Natural killer cell (primary cell): ENCODE data around the gene CAND1. TPM values are rescaled to one million over a fixed set of nuclear protein-coding genes. Genes with fewer than 3 reads are reported as not detected.

ENCODE experiments used
- ATAC-seq, 3 donors: fragments of 150-1000 bp in 2 of 3; fragments of 200-7000 bp in 1 of 3; cut with Tn5 transposase; 1 replicate in 1 of 3; 2 replicates in 2 of 3; pipeline ENCODE4 v1.10.0; 2021; ENCODE audit warnings: mild to moderate bottlenecking in 2 of 3, moderate library complexity in 2 of 3
- DNase-seq, 2 donors: peaks; one replicate each; pipeline versions ENCODE4 v3.0.0 to v3.0.0-alpha.2; 2013 to 2021; ENCODE audit warnings: mixed read lengths in 1 of 2
- H3K27ac ChIP-seq: one replicate; pipeline ENCODE4 v1.5.1; 2013; ENCODE audit warnings: mild to moderate bottlenecking, low read length
- H3K27me3 ChIP-seq: one replicate; pipeline ENCODE4 v1.6.1; 2013; ENCODE audit warnings: low read length; ENCODE audit not compliant: control insufficient read depth, insufficient read depth
- H3K36me3 ChIP-seq: one replicate; pipeline ENCODE4 v1.6.1; 2013; ENCODE audit warnings: low read length; ENCODE audit not compliant: control insufficient read depth, insufficient read depth
- H3K4me1 ChIP-seq: one replicate; pipeline ENCODE4 v1.6.1; 2013; ENCODE audit warnings: low read length; ENCODE audit not compliant: control insufficient read depth, insufficient read depth
- H3K4me3 ChIP-seq: one replicate; pipeline ENCODE4 v1.5.1; 2013; ENCODE audit warnings: low read length
- H3K9me3 ChIP-seq: one replicate; pipeline ENCODE4 v1.6.1; 2013; ENCODE audit warnings: low read length; ENCODE audit not compliant: control insufficient read depth, insufficient read depth
- H3K27ac Mint-ChIP-seq, 2 donors: one replicate each; pipeline ENCODE4 v1.8.0; 2022; ENCODE audit warnings: mild to moderate bottlenecking in 2 of 2, mixed read lengths in 2 of 2, moderate library complexity in 1 of 2
- H3K27me3 Mint-ChIP-seq, 2 donors: one replicate each; pipeline ENCODE4 v1.8.0; 2022; ENCODE audit warnings: low read depth in 2 of 2, mixed read lengths in 2 of 2
- H3K36me3 Mint-ChIP-seq: one replicate; pipeline ENCODE4 v1.8.0; 2022; ENCODE audit warnings: mixed read lengths
- H3K4me1 Mint-ChIP-seq, 2 donors: one replicate each; pipeline ENCODE4 v1.8.0; 2022; ENCODE audit warnings: mixed read lengths in 2 of 2
- H3K4me3 Mint-ChIP-seq: one replicate; pipeline ENCODE4 v1.8.0; 2022; ENCODE audit warnings: mild to moderate bottlenecking, moderate library complexity, mixed read lengths
- H3K9me3 Mint-ChIP-seq, 2 donors: one replicate each; pipeline ENCODE4 v1.8.0; 2022; ENCODE audit warnings: mixed read lengths in 2 of 2
- CTCF ChIP-seq: fragments of 200-600 bp; IDR thresholded peaks from one replicate; pipeline ENCODE4 v1.8.0; 2022; ENCODE audit warnings: antibody characterized with exemption
- WGBS: methylation state at CpG from one replicate; pipeline ENCODE4 v1.1.7; 2013; ENCODE audit warnings: missing lambda C conversion rate; ENCODE audit not compliant: insufficient coverage; 5-methylcytosine and 5-hydroxymethylcytosine counted together
- intact Hi-C: fragments of 100-400 bp; cut with micrococcal nuclease; formaldehyde crosslinking; loops from one replicate; pipeline ENCODE4 v1.14.2; 2022
- total RNA-seq, 4 donors: library from RNA; stranded (reverse); fragments of 120-200 nt in 1 of 4; gene quantifications; one replicate each; pipeline versions ENCODE4 v1.2.3 to v1.2.4, GENCODE V29; 2013 to 2022

CAND1 gene
- total RNA-seq, 3 donors from 2014 or later (not counting 1 experiment from before 2014, with no cell fraction given), result 103 to 118 (median 104) TPM

GRCh38 chr12:67356380-67356774 is 87.2 kb downstream of the CAND1 start:
- no peak for ATAC-seq
- intact Hi-C loops, result loop anchor here (1.0 to 10.0 kb wide), 4 partner anchors 86 to 958 kb away; no protein-coding TSS in a partner anchor
- H3K4me3 ChIP-seq, result no peak overlapping the region
- H3K27ac ChIP-seq, result no peak overlapping the region
- 83% methylated on average over 1 of the region's 1 CpG for WGBS
- Mint-ChIP-seq H3K4me1 (peaks cover 0 to 8% of the 10 kb centered on the region in 2 donors), H3K36me3 (no peaks in the 10 kb centered on the region), H3K27me3 (peaks cover 3 to 5% of the 10 kb centered on the region in 2 donors), H3K9me3 (no peaks in the 10 kb centered on the region), H3K27ac (no peak overlapping the region), H3K4me3 (no peak overlapping the region)
- no peaks in the 10 kb centered on the region for H3K4me1 ChIP-seq
- H3K36me3 ChIP-seq, result no peaks in the 10 kb centered on the region
- DNase-seq, result no peak
- no peaks in the 10 kb centered on the region for H3K9me3 ChIP-seq
- H3K27me3 ChIP-seq, result no peaks in the 10 kb centered on the region
- TF ChIP-seq CTCF, result no peak

GRCh38 chr12:67357376-67358125 is 88.4 kb downstream of the CAND1 start:
- WGBS, result 95% methylated on average over 6 of the region's 7 CpGs
- intact Hi-C loops, result loop anchor here (5.0 to 10.0 kb wide), 3 partner anchors 85 to 957 kb away; no protein-coding TSS in a partner anchor
- TF ChIP-seq CTCF, result no peak
- no peaks in the 10 kb centered on the region for H3K36me3 Mint-ChIP-seq
- Histone ChIP-seq H3K4me1 (no peaks in the 10 kb centered on the region), H3K27ac (no peak overlapping the region), H3K9me3 (no peaks in the 10 kb centered on the region), H3K36me3 (no peaks in the 10 kb centered on the region), H3K27me3 (no peaks in the 10 kb centered on the region), H3K4me3 (no peak overlapping the region)
- no peak for ATAC-seq
- no peak for DNase-seq
- H3K9me3 Mint-ChIP-seq, result no peaks in the 10 kb centered on the region
- H3K4me1 Mint-ChIP-seq, result peaks cover 0 to 8% of the 10 kb centered on the region in 2 donors
- peaks cover 3 to 5% of the 10 kb centered on the region in 2 donors for H3K27me3 Mint-ChIP-seq
- no peak overlapping the region for H3K27ac Mint-ChIP-seq
- no peak overlapping the region for H3K4me3 Mint-ChIP-seq

GRCh38 chr12:67358781-67359338 is 89.7 kb downstream of the CAND1 start:
- Mint-ChIP-seq H3K27ac (no peak overlapping the region), H3K36me3 (no peaks in the 10 kb centered on the region), H3K27me3 (peaks cover 3 to 5% of the 10 kb centered on the region in 2 donors), H3K4me1 (peaks cover 0 to 8% of the 10 kb centered on the region in 2 donors), H3K4me3 (no peak overlapping the region), H3K9me3 (no peaks in the 10 kb centered on the region)
- H3K4me1 ChIP-seq, result no peaks in the 10 kb centered on the region
- H3K9me3 ChIP-seq, result no peaks in the 10 kb centered on the region
- intact Hi-C loops, result loop anchor here (5.0 to 10.0 kb wide), 3 partner anchors 83 to 956 kb away; no protein-coding TSS in a partner anchor
- no peak overlapping the region for H3K4me3 ChIP-seq
- WGBS, result 24% methylated on average over 4 of the region's 4 CpGs
- no peaks in the 10 kb centered on the region for H3K27me3 ChIP-seq
- H3K36me3 ChIP-seq, result no peaks in the 10 kb centered on the region
- no peak for ATAC-seq
- no peak overlapping the region for H3K27ac ChIP-seq
- no peak for TF ChIP-seq CTCF
- DNase-seq, result no peak
